OCI-M2 (cell line): Measurements from ENCODE around the gene BICC1.

Experiments
- DNase-seq: peaks from one replicate; lab custom pipeline; 2025; ENCODE audit not compliant: unreplicated experiment; lab: John Stamatoyannopoulos, UW

BICC1 gene

DNA sequence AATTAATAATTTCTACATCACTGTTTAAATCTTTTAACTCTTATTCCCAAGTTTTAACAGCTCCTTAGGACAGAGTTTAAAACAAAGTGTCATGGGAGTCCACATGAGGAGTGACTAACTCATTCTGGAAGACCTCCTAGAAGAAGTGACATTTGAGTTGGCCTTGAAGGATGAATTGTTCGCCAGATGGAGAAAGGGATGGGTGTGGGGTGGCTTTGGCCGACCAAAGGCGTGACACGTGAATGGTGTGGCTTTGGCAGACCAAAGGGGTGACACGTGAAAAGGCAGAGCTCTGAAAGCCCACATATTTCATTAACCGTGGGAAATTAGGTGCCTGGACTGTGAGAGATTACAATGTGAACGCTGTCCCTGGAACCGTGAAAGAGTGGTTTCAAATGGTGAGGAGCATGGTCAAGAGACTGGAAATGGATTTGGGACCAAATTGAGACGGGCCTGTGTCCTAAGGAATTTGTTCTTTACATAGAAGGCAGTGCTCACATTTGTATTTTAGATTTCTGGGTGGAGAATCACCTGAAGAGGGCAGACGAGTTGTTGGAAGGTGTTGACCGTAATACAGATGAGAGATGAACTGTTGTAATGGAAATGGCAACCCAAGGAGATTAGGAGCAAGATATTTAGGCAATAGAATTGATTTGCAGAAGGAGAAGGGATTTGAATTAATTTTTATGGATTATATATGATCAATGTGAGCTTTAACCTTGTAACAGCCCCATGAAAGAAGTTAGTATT is 228.1 kb downstream of the BICC1 start:
- DNase-seq: no peak

DNA sequence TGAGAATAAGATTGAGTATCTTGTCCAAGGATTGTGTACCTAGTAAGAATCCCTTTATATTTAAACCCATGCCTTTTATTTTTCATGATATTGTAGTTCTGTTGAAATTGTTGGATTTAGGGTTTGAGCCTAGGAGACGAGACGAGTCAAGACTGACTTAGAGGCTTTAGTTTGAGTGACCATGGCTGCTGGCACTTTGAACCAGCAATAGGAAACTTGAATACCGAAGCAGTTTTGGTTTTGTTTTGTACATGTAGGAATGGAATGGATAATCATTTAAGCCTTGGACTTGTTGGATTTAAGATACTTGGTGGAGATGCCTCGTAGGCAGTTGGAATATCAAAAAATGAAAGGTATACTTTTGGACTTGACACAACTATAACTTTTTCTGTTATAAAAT is 229.0 kb downstream of the BICC1 start:
- no peak for DNase-seq

DNA sequence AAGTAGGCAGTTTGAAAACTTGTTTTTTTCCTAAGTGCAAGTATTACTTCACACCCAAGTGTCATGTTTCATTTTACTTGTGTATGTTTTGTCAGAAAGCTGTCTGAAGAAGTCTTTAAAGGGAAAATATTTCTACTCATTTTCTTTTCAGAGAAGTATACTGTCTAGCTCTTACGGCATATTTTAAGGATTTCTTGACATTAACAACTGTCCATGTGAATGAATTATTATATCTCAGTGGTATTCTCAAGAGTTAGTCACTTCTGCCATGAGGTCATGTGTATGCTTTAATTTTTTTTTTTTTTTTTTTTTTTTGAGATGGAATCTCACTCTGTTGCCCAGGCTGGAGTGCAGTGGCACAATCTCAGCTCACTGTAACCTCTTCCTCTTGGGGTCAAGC is 229.5 kb downstream of the BICC1 start:
- no peak for DNase-seq

- no peak for DNase-seq
These were observed 230.9 kb downstream of the BICC1 start for GRCh38 chr10:58743466-58744115.

GRCh38 chr10:58746474-58747185 is 234.0 kb downstream of the BICC1 start:
- no peak for DNase-seq

DNA sequence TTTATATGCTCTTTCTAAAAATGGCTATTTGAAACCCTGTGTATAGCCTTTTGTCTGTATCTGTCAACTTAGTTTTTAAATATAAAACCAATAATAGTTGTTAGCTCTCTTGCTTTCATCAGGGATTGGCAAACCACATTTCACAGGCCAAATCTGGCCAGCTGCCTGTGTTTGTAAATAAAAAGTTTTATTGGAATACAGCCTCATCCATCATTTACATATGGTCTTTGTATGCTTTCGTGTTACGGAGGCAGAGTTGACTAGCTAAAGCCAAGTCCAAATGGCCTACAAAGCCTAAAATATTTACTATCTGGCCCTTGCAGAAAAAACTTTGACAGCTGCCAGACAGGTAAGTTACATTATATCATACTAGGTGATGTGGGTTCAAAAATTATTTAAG is 235.0 kb downstream of the BICC1 start:
- DNase-seq: no peak

DNA sequence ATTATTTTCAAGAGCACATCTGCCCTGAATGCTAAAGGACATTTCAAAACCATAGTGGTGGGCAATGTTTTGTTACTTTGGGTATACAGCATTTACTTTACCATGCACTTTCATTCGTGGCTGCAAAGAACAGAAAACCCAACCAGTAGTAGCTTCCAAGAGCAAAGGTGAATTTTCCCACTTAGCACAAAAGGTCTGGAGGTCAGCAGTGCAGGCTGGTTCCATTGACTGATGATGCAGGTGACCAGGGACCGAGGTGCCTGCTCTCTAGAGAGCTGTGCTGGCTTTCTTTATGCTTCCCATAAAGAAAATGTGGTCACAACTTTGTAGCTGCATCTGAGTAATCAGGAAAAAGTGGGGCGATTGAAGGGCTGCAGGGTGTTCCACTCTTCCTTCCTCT is 240.0 kb downstream of the BICC1 start:
- no peak for DNase-seq

DNA sequence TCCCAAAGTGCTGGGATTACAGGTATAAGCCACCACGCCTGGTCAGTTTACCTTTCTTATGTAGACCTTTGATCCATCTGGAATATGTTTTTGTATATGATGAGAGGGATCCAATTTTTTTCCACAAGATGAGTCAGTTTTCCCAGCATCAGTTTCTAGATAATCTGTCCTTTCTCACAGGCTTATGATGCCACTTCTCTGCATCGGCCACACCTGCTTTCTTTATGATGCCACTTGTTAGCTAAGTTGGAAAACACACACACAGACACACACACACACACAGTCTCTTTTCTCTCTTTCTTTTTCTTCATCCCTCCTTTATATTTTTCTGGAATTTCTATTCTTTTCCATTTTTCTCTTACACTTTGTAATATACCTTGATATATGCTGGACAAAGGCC is 240.8 kb downstream of the BICC1 start:
- no peak for DNase-seq

- no peak for DNase-seq
These were observed 242.0 kb downstream of the BICC1 start for GRCh38 chr10:58754469-58755339.

DNA sequence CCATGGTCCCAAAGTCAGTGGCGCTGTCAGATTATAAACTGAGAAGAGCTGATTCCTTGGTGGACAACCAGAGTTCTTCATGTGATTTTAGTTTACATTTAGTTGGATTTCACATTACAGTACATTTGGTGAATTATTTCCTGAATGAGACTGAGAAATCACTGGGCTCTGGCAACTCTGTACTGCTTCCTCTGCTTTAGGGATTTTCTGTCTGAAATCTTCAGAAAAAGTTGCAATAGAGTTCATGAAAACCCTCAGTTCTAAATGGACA is 242.6 kb downstream of the BICC1 start:
- no peak for DNase-seq

- DNase-seq: no peak
These were observed 243.0 kb downstream of the BICC1 start for GRCh38 chr10:58755677-58756076.

GRCh38 chr10:58756130-58756719 is 243.6 kb downstream of the BICC1 start:
- DNase-seq: no peak

DNA sequence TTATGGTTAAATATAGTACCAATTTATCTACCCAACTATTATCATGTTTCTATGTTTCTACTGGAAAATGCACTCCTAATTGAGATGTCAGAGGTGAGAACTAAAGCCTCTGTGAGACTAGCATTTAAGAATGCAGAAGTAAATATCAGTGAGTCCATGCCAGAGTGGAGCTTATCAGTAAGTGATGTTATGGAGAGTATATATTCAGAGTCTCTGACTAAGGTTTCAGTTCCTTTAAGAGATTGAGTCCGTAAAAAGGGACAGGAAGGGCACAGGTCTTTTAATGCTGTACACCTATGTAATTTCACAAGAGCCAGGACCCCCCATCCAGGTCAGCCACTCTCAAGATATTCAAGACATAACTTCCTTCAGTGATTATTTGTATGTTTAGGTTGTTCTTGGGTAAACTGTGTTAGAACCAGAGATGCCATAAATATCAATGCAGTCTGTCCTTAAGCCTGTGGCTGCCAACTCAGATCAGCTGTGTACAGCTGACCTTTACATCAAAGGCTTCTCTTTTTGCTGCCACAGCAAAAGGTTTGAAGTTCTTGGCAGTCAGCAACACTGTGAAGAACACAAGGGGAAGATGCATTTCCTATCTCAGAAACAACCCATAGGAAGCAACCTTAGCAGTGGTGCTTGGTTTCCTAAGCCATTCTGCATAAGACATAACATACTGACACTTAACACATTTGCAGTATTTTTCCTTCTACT is 244.8 kb downstream of the BICC1 start:
- DNase-seq: no peak

DNA sequence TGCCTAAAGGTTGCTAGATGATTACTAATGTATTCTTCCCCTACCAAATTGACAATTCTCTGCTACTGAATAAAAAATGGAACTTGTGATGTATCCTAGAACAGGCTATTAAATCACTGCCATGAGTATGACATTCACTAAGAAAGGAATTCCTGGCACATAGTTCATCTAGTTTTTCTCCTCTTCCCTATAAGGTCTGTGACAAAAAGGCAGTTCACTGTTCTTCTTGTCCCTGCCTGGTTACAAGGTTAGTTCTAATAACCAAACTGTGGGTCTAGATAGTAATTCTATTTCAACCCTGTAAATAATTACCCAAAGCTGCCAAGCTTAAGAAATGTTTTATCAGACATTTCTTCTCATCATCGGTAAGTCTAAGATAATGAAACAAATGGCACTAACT is 245.6 kb downstream of the BICC1 start:
- no peak for DNase-seq

DNA sequence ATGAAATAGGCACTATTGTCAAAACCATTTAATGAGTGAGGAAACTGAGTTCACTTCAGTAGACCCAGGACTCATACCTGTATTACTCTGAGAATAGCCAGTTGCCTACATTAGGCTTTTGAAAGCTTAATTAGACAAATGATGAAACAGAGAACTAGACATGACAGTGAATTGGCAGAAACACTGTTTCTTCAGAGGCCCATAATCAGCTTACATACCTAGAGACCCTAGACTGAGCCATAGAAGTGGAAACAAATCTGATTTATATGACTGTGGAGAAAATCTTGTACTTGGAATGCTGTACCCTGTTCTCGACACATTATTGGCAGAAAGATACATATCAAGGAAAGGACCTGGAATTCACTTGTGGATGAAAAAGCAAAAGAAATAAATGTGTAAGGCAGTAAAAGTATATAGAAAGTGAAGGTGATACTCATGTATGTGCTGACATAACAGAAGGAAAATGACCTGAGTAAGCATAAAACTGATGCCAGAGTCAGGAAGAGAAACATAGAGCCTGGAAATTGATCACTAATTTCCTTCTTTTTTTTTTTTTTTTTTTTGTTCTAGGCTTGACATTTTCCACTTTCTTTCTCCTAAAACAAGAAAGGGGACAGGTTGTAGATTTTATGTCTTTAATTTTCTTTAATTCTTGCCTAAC is 251.5 kb downstream of the BICC1 start:
- no peak for DNase-seq

- DNase-seq: no peak
These were observed 253.2 kb downstream of the BICC1 start for GRCh38 chr10:58765910-58766309.

DNA sequence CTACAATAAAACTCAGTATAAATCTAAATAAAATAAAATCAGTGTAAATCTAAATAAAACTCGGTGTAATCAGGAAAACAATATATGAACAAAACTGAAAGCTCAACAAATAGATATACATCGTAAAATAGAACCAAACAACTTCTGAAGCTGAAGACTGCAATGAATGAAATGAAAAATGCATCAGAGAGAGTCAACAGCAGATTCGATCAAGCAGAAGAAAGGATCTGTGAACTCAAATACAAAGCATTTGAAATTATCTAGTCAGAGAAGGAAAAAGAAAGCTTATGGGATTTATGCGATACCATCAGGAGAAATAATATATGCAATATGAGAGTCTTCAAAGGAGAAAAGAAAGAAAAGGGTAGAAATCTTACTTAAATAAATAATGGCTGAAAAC is 255.0 kb downstream of the BICC1 start:
- DNase-seq: no peak

GRCh38 chr10:58771863-58772262 is 259.2 kb downstream of the BICC1 start:
- DNase-seq: no peak

GRCh38 chr10:58772758-58773157 is 260.1 kb downstream of the BICC1 start:
- no peak for DNase-seq

- no peak for DNase-seq
These were observed 260.7 kb downstream of the BICC1 start for GRCh38 chr10:58773341-58773740.
